HepG2 (cell line): Measurements from ENCODE around the gene POC1A. TPM values are rescaled to one million over a fixed set of nuclear protein-coding genes. Genes with fewer than 3 reads are reported as not detected.

ENCODE experiments used
- CHCHD3 ChIP-seq: sonication (generic); formaldehyde crosslinking; IDR thresholded peaks from 2 replicates; pipeline ENCODE4 v1.8.0; 2022; ENCODE audit warnings: mild to moderate bottlenecking, missing genetic modification reagents, moderate library complexity
- FOXC1 ChIP-seq: sonication (generic); formaldehyde crosslinking; IDR thresholded peaks from 2 replicates; pipeline ENCODE4 v1.8.0; 2022; ENCODE audit warnings: mild to moderate bottlenecking, missing genetic modification reagents, borderline replicate concordance
- FOXK1 ChIP-seq: sonication (generic); formaldehyde crosslinking; IDR thresholded peaks from 2 replicates; pipeline ENCODE4 v1.4.0; 2020; ENCODE audit warnings: low read depth, missing genetic modification reagents, borderline replicate concordance
- HES4 ChIP-seq: sonication (generic); formaldehyde crosslinking; IDR thresholded peaks from 2 replicates; pipeline ENCODE4 v1.9.0; 2021; ENCODE audit warnings: mild to moderate bottlenecking, missing genetic modification reagents, borderline replicate concordance
- KAT8 ChIP-seq: IDR thresholded peaks from 2 replicates; pipeline ENCODE4 v1.6.1; 2016; ENCODE audit warnings: missing genetic modification reagents, missing compliant biosample characterization
- KDM5B ChIP-seq: sonication (generic); formaldehyde crosslinking; IDR thresholded peaks from 2 replicates; pipeline ENCODE4 v1.4.0; 2020; ENCODE audit warnings: missing genetic modification reagents, mild to moderate bottlenecking, borderline replicate concordance
- KLF12 ChIP-seq: sonication (generic); formaldehyde crosslinking; IDR thresholded peaks from 2 replicates; pipeline ENCODE4 v1.4.0; 2020; ENCODE audit warnings: missing genetic modification reagents, borderline replicate concordance
- KLF6 ChIP-seq: IDR thresholded peaks from 2 replicates; pipeline ENCODE4 v1.8.0; 2016; ENCODE audit warnings: missing biosample characterization, missing genetic modification reagents
- MXI1 ChIP-seq: IDR thresholded peaks from 3 replicates; pipeline ENCODE4 v1.6.1; 2012; ENCODE audit warnings: low read depth, low read length, inconsistent platforms, borderline replicate concordance
- NAIF1 ChIP-seq: sonication (generic); formaldehyde crosslinking; IDR thresholded peaks from 2 replicates; pipeline ENCODE4 v1.5.0; 2020; ENCODE audit warnings: mild to moderate bottlenecking, missing genetic modification reagents, borderline replicate concordance
- POLR2AphosphoS5 ChIP-seq: IDR thresholded peaks from 2 replicates; pipeline ENCODE4 v1.6.1; 2012; ENCODE audit warnings: low read depth, low read length
- SMAD1 ChIP-seq: sonication (generic); formaldehyde crosslinking; IDR thresholded peaks from 2 replicates; pipeline ENCODE4 v1.4.0; 2020; ENCODE audit warnings: missing genetic modification reagents, low read depth, mild to moderate bottlenecking, borderline replicate concordance
- ZNF263 ChIP-seq: sonication (generic); formaldehyde crosslinking; IDR thresholded peaks from 2 replicates; pipeline ENCODE4 v1.4.0; 2020; ENCODE audit warnings: missing genetic modification reagents
- ZNF281 ChIP-seq: sonication (generic); formaldehyde crosslinking; IDR thresholded peaks from 2 replicates; pipeline ENCODE4 v1.4.0; 2020; ENCODE audit warnings: missing genetic modification reagents, borderline replicate concordance
- ZNF788 ChIP-seq: sonication (generic); formaldehyde crosslinking; IDR thresholded peaks from 2 replicates; pipeline ENCODE4 v1.5.0; 2020; ENCODE audit warnings: mild to moderate bottlenecking, missing genetic modification reagents, borderline replicate concordance
- ZNF891 ChIP-seq: sonication (generic); formaldehyde crosslinking; IDR thresholded peaks from 2 replicates; pipeline ENCODE4 v1.5.0; 2020; ENCODE audit warnings: mild to moderate bottlenecking, missing genetic modification reagents
- polyA plus RNA-seq, 8 experiments: library from polyadenylated mRNA; depleted of rRNA in 3 of 8; stranded (reverse) in 7 of 8; unstranded in 1 of 8; fragments of >200 nt; fragmentation: Illumina TruSeq in 4 of 8; extraction: Trizol in 4 of 8; gene quantifications; 2 replicates each; pipeline versions ENCODE4 v1.2.1 to v1.2.3, GENCODE V29; 2011 to 2016; ENCODE audit warnings: low read depth in 4 of 8, missing spikeins in 1 of 8, mixed read lengths in 1 of 8; ENCODE audit not compliant: insufficient read depth in 1 of 8
- total RNA-seq, 5 experiments: library from RNA; depleted of rRNA; stranded (reverse); fragments of >200 nt; fragmentation: Illumina TruSeq; extraction: Trizol; gene quantifications; 2 replicates each; pipeline ENCODE4 v1.2.3, GENCODE V29; 2016; ENCODE audit warnings: low read depth in 1 of 5
- TF ChIP-seq, protein P1 (sequence below): sonication (generic); formaldehyde crosslinking; IDR thresholded peaks from 2 replicates; pipeline ENCODE4 v1.5.0; 2020; ENCODE audit warnings: mild to moderate bottlenecking, missing genetic modification reagents, moderate library complexity
- TF ChIP-seq, protein P2 (sequence below): IDR thresholded peaks from 2 replicates; pipeline ENCODE4 v1.6.1; 2016; ENCODE audit warnings: mild to moderate bottlenecking

The POC1A gene
- total and polyA plus RNA-seq, 2 of the 13 experiments (the other 11 are each of a cell fraction or from before 2014, with no cell fraction given): 14.6 to 20.0 TPM

DNA sequence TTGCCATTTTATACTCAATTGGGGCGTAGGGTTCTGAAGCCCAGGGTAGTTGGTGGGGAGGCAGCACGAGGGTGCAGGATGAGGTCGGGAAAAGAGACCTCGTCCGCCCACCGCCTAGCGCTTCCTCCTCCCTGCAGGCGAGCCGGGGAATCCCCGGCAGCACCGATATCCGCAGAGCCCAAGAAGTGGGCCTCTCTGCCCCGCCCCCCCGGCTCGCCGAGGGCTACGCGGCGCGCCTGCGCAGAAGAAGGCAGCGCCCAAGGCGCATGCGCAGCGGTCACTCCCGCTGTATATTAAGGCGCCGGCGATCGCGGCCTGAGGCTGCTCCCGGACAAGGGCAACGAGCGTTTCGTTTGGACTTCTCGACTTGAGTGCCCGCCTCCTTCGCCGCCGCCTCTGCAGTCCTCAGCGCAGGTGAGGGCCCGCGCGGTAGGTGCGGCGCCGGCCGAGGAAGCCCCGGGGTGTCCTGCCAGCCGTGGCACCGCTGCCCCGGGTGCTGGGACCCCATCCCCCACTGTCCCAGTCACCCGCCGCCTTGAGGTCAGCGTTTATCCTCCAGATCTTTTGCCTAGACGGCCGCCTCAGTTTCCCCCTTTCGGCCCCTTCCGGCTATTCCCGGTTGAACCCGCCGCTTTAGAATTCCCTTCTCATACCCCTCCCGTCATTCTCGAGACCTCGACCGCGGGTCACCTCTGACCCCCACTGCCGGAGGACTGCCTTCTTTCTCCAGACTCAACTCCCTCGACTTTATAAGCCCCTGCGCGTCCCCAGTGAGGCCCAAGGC lies 43.8 kb upstream of the POC1A start, which contains the start of gene ALAS1 (continued):
- TF ChIP-seq ZNF281 (CRISPR knock-in tag) (peak; percentile 39; the same call in 1 of the 2 replicates), CHCHD3 (0 out of 2 replicates have a peak, but pooled peaks have one; percentile 56), ZNF263 (CRISPR knock-in tag) (peak; percentile 73), ZNF891 (CRISPR knock-in tag) (peak; percentile 32; the same call in 1 of the 2 replicates), KDM5B (CRISPR knock-in tag) (peak; percentile 50; the same call in 1 of the 2 replicates), FOXC1 (CRISPR knock-in tag) (no peak; the same call in 1 of the 2 replicates), ZNF788 (CRISPR knock-in tag) (peak; percentile 56; the same call in 1 of the 2 replicates), KAT8 (CRISPR knock-in tag) (peak; percentile 52; the same call in 1 of the 2 replicates), KLF6 (CRISPR knock-in tag) (peak; percentile 79; the same call in 1 of the 2 replicates), KLF12 (CRISPR knock-in tag) (0 out of 2 replicates have a peak, but pooled peaks have one; percentile 16), HES4 (CRISPR knock-in tag) (peak; percentile 74; the same call in 1 of the 2 replicates), SMAD1 (CRISPR knock-in tag) (peak; percentile 81; the same call in 1 of the 2 replicates), MXI1 (peak; percentile 20; the same call in 1 of the 3 replicates), FOXK1 (CRISPR knock-in tag) (no peak), POLR2AphosphoS5 (peak; percentile 94), NAIF1 (CRISPR knock-in tag) (peak; percentile 71; the same call in 1 of the 2 replicates)
- TF ChIP-seq, protein P1, sequence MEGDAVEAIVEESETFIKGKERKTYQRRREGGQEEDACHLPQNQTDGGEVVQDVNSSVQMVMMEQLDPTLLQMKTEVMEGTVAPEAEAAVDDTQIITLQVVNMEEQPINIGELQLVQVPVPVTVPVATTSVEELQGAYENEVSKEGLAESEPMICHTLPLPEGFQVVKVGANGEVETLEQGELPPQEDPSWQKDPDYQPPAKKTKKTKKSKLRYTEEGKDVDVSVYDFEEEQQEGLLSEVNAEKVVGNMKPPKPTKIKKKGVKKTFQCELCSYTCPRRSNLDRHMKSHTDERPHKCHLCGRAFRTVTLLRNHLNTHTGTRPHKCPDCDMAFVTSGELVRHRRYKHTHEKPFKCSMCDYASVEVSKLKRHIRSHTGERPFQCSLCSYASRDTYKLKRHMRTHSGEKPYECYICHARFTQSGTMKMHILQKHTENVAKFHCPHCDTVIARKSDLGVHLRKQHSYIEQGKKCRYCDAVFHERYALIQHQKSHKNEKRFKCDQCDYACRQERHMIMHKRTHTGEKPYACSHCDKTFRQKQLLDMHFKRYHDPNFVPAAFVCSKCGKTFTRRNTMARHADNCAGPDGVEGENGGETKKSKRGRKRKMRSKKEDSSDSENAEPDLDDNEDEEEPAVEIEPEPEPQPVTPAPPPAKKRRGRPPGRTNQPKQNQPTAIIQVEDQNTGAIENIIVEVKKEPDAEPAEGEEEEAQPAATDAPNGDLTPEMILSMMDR (CRISPR knock-in tag): no peak; the same call in 1 of the 2 replicates
- TF ChIP-seq, protein P2, sequence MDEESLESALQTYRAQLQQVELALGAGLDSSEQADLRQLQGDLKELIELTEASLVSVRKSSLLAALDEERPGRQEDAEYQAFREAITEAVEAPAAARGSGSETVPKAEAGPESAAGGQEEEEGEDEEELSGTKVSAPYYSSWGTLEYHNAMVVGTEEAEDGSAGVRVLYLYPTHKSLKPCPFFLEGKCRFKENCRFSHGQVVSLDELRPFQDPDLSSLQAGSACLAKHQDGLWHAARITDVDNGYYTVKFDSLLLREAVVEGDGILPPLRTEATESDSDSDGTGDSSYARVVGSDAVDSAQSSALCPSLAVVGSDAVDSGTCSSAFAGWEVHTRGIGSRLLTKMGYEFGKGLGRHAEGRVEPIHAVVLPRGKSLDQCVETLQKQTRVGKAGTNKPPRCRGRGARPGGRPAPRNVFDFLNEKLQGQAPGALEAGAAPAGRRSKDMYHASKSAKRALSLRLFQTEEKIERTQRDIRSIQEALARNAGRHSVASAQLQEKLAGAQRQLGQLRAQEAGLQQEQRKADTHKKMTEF: peak; percentile 78; the same call in 1 of the 2 replicates
